HepG2 (cell line): ENCODE measurements around the gene FOCAD. TPM values are rescaled to one million over a fixed set of nuclear protein-coding genes. Genes with fewer than 3 reads are reported as not detected.

Experiments used
- ARHGAP35 ChIP-seq: sonication (generic); formaldehyde crosslinking; IDR thresholded peaks from 2 replicates; pipeline ENCODE4 v1.9.0; 2022; ENCODE audit warnings: mild to moderate bottlenecking, inconsistent platforms, moderate library complexity, missing genetic modification reagents, borderline replicate concordance
- CENPX ChIP-seq: sonication (generic); formaldehyde crosslinking; IDR thresholded peaks from 2 replicates; pipeline ENCODE4 v1.9.0; 2021; ENCODE audit warnings: mild to moderate bottlenecking, missing genetic modification reagents, moderate library complexity
- CERS6 ChIP-seq: sonication (generic); formaldehyde crosslinking; IDR thresholded peaks from 2 replicates; pipeline ENCODE4 v1.5.0; 2020; ENCODE audit warnings: missing genetic modification reagents
- LCORL ChIP-seq, 2 experiments: fragments of 450-650 bp in 1 of 2; sonication (generic) in 1 of 2; formaldehyde crosslinking in 1 of 2; IDR thresholded peaks; 2 replicates each; pipeline versions ENCODE4 v1.5.0 to v1.6.1; 2017 to 2020; ENCODE audit warnings: antibody characterized with exemption in 1 of 2, missing genetic modification reagents in 1 of 2
- MED13 ChIP-seq: sonication (generic); formaldehyde crosslinking; IDR thresholded peaks from 2 replicates; pipeline ENCODE4 v1.5.0; 2020; ENCODE audit warnings: missing genetic modification reagents
- MTF2 ChIP-seq: sonication (generic); formaldehyde crosslinking; IDR thresholded peaks from 2 replicates; pipeline ENCODE4 v1.5.0; 2020; ENCODE audit warnings: missing genetic modification reagents, borderline replicate concordance
- PHF8 ChIP-seq: sonication (generic); formaldehyde crosslinking; IDR thresholded peaks from 2 replicates; pipeline ENCODE4 v1.5.0; 2020; ENCODE audit warnings: missing genetic modification reagents
- POLR2A ChIP-seq, 2 experiments: IDR thresholded peaks; 2 replicates each; pipeline ENCODE4 v1.6.1; 2011; ENCODE audit warnings: low read depth in 2 of 2, low read length in 2 of 2, mild to moderate bottlenecking in 1 of 2, moderate library complexity in 1 of 2; ENCODE audit not compliant: insufficient read depth in 1 of 2
- SP1 ChIP-seq, 2 experiments: fragments of 450-650 bp in 1 of 2; sonication (generic) in 1 of 2; formaldehyde crosslinking in 1 of 2; IDR thresholded peaks; 2 replicates each; pipeline versions ENCODE4 v1.4.0 to v1.6.1; 2016 to 2020; ENCODE audit warnings: missing genetic modification reagents in 1 of 2
- TAF15 ChIP-seq: fragments of 200-400 bp; formaldehyde crosslinking; IDR thresholded peaks from one replicate; pipeline ENCODE4 v1.6.1; 2018; ENCODE audit warnings: mild to moderate bottlenecking, low read depth, low read length; ENCODE audit not compliant: poor library complexity, severe bottlenecking
- TEAD2 ChIP-seq: sonication (generic); formaldehyde crosslinking; IDR thresholded peaks from 2 replicates; pipeline ENCODE4 v1.9.0; 2021; ENCODE audit warnings: missing genetic modification reagents
- TEAD3 ChIP-seq: optimal IDR thresholded peaks from 2 replicates; pipeline ENCODE3; 2016; ENCODE audit warnings: borderline replicate concordance
- TFAP4 ChIP-seq: sonication (generic); IDR thresholded peaks from 2 replicates; pipeline ENCODE4 v1.6.1; 2016; ENCODE audit warnings: low read depth, borderline replicate concordance
- ZEB1 ChIP-seq: IDR thresholded peaks from 2 replicates; pipeline ENCODE4 v1.6.1; 2012; ENCODE audit warnings: mild to moderate bottlenecking, low read depth, inconsistent platforms; ENCODE audit not compliant: insufficient replicate concordance
- ZFP82 ChIP-seq: sonication (generic); formaldehyde crosslinking; IDR thresholded peaks from 2 replicates; pipeline ENCODE4 v1.5.1; 2020; ENCODE audit warnings: mild to moderate bottlenecking, missing genetic modification reagents, borderline replicate concordance
- ZNF580 ChIP-seq: IDR thresholded peaks from 2 replicates; pipeline ENCODE4 v1.6.1; 2016; ENCODE audit warnings: low read depth, borderline replicate concordance
- ZNF724P ChIP-seq: sonication (generic); formaldehyde crosslinking; IDR thresholded peaks from 2 replicates; pipeline ENCODE4 v1.8.0; 2022; ENCODE audit warnings: missing genetic modification reagents, borderline replicate concordance
- ZSCAN20 ChIP-seq: sonication (generic); formaldehyde crosslinking; IDR thresholded peaks from 2 replicates; pipeline ENCODE4 v1.4.0; 2020; ENCODE audit warnings: missing genetic modification reagents, mild to moderate bottlenecking, borderline replicate concordance
- ZZZ3 ChIP-seq: sonication (generic); formaldehyde crosslinking; IDR thresholded peaks from 2 replicates; pipeline ENCODE4 v1.4.0; 2020; ENCODE audit warnings: missing genetic modification reagents, mild to moderate bottlenecking, borderline replicate concordance
- polyA plus RNA-seq, 8 experiments: library from polyadenylated mRNA; depleted of rRNA in 3 of 8; stranded (reverse) in 7 of 8; unstranded in 1 of 8; fragments of >200 nt; fragmentation: Illumina TruSeq in 4 of 8; extraction: Trizol in 4 of 8; gene quantifications; 2 replicates each; pipeline versions ENCODE4 v1.2.1 to v1.2.3, GENCODE V29; 2011 to 2016; ENCODE audit warnings: low read depth in 4 of 8, missing spikeins in 1 of 8, mixed read lengths in 1 of 8; ENCODE audit not compliant: insufficient read depth in 1 of 8
- total RNA-seq, 5 experiments: library from RNA; depleted of rRNA; stranded (reverse); fragments of >200 nt; fragmentation: Illumina TruSeq; extraction: Trizol; gene quantifications; 2 replicates each; pipeline ENCODE4 v1.2.3, GENCODE V29; 2016; ENCODE audit warnings: low read depth in 1 of 5
- TF ChIP-seq, protein P1 (sequence below): sonication (generic); formaldehyde crosslinking; IDR thresholded peaks from 2 replicates; pipeline ENCODE4 v1.5.0; 2020; ENCODE audit warnings: mild to moderate bottlenecking, missing genetic modification reagents
- TF ChIP-seq, protein P2 (sequence below): IDR thresholded peaks from 2 replicates; pipeline ENCODE4 v1.6.1; 2016; ENCODE audit warnings: mild to moderate bottlenecking
- TF ChIP-seq, protein P3 (sequence below): sonication (generic); formaldehyde crosslinking; IDR thresholded peaks from 2 replicates; pipeline ENCODE4 v1.5.1; 2020; ENCODE audit warnings: missing genetic modification reagents, mild to moderate bottlenecking, borderline replicate concordance

The FOCAD gene
- total and polyA plus RNA-seq, 2 of the 13 experiments (the other 11 are each of a cell fraction or from before 2014, with no cell fraction given), result 18.0 to 31.1 TPM

DNA sequence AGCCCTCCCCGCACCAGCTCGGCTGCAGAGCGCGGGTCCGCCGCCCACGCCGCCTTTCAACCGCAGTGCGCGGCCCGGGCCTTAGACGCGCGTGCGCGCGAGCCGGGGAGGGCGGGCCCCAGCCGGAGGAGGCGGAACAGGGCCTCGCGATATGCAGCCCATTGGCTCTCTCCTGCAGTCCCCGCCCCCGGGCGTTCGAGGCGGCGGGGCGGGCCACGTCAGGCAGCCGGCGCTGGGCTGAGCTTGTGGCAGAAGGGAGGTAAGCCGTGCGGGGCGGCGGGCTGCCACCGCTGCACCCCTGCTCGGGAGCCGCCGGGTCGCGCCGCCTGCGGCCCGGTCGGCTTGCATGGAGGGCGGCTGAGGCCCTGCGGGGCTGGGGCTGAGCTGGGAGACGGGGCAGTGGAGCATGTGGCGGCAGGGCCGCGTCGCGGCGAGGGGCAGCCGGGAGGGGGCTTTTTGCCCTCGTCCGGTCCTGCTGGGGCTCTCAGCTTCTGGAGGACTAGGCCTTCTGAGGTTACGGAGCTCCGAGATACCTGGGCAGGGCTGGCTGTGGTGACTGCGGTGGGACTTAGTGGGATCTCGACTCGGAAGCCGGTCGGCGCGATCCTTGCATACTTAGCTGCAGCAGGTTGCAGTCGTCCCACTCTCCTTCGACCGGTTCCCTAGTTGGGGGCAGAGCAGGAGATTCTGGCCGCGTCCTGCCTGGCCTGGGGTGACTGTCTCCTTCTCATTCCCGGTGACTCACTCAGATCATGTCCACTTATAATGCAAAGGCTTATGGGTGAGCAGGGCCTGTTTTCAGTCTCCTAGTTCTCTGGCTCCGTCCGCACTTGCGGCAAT, at the start of gene FOCAD (continued):
- no peak for TF ChIP-seq CERS6 (CRISPR knock-in tag)
- TF ChIP-seq ZEB1, result no peak
- no peak; the same call in 1 of the 2 replicates for TF ChIP-seq ARHGAP35 (CRISPR knock-in tag)
- no peak for TF ChIP-seq MED13
- no peak for TF ChIP-seq SP1 (IDR thresholded peaks at IDR 0.05)
- TF ChIP-seq SP1 (CRISPR knock-in tag; IDR thresholded peaks at IDR 0.05), result peak; percentile 67; the same call in 1 of the 2 replicates
- peak; percentile 70 for TF ChIP-seq ZSCAN20 (CRISPR knock-in tag)
- TF ChIP-seq, protein P1, sequence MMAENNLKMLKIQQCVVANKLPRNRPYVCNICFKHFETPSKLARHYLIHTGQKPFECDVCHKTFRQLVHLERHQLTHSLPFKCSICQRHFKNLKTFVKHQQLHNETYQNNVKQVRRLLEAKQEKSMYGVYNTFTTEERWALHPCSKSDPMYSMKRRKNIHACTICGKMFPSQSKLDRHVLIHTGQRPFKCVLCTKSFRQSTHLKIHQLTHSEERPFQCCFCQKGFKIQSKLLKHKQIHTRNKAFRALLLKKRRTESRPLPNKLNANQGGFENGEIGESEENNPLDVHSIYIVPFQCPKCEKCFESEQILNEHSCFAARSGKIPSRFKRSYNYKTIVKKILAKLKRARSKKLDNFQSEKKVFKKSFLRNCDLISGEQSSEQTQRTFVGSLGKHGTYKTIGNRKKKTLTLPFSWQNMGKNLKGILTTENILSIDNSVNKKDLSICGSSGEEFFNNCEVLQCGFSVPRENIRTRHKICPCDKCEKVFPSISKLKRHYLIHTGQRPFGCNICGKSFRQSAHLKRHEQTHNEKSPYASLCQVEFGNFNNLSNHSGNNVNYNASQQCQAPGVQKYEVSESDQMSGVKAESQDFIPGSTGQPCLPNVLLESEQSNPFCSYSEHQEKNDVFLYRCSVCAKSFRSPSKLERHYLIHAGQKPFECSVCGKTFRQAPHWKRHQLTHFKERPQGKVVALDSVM (CRISPR knock-in tag), result 0 out of 2 replicates have a peak, but pooled peaks have one; percentile 20
- 0 out of 2 replicates have a peak, but pooled peaks have one; percentile 36 for TF ChIP-seq MTF2 (CRISPR knock-in tag)
- TF ChIP-seq TFAP4, result no peak; the same call in 1 of the 2 replicates
- TF ChIP-seq ZZZ3, result no peak
- TF ChIP-seq, protein P2, sequence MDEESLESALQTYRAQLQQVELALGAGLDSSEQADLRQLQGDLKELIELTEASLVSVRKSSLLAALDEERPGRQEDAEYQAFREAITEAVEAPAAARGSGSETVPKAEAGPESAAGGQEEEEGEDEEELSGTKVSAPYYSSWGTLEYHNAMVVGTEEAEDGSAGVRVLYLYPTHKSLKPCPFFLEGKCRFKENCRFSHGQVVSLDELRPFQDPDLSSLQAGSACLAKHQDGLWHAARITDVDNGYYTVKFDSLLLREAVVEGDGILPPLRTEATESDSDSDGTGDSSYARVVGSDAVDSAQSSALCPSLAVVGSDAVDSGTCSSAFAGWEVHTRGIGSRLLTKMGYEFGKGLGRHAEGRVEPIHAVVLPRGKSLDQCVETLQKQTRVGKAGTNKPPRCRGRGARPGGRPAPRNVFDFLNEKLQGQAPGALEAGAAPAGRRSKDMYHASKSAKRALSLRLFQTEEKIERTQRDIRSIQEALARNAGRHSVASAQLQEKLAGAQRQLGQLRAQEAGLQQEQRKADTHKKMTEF (CRISPR knock-in tag), result no peak; the same call in 1 of the 2 replicates
- TF ChIP-seq ZFP82 (CRISPR knock-in tag), result no peak
- no peak for TF ChIP-seq CENPX (CRISPR knock-in tag)
- no peak for TF ChIP-seq LCORL (IDR thresholded peaks at IDR 0.05)
- TF ChIP-seq LCORL (CRISPR knock-in tag; IDR thresholded peaks at IDR 0.05), result 0 out of 2 replicates have a peak, but pooled peaks have one; percentile 16
- peak; percentile 73; the same call in 1 of the 2 replicates for TF ChIP-seq PHF8 (CRISPR knock-in tag)
- no peak; the same call in 1 of the 2 replicates for TF ChIP-seq ZNF580 (CRISPR knock-in tag)
- peak; percentile 40 for TF ChIP-seq TEAD3
- peak; percentile 94 to 98 for TF ChIP-seq POLR2A (IDR thresholded peaks at IDR 0.05; ENCODE audit: insufficient read depth in 1 of 2, low read depth in 2 of 2, low read length in 2 of 2)
- TF ChIP-seq, protein P3, sequence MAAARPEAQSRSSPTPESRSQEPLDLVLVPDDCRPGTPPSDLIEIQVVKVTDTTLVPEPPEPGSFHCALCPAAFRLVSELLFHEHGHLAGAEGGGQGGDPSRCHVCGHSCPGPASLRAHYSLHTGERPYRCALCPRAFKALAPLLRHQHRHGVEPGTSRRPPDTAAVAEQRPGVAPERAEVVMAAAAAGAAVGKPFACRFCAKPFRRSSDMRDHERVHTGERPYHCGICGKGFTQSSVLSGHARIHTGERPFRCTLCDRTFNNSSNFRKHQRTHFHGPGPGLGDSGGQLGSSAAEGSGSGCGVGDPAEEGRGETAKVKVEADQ (CRISPR knock-in tag), result peak; percentile 93
- peak; percentile 76 for TF ChIP-seq TAF15
- no peak for TF ChIP-seq TEAD2 (CRISPR knock-in tag)
- 0 out of 2 replicates have a peak, but pooled peaks have one; percentile 61 for TF ChIP-seq ZNF724P (CRISPR knock-in tag)
